A673 (cell line): Measurements from ENCODE around the gene ROMO1. TPM values are rescaled to one million over a fixed set of nuclear protein-coding genes. Genes with fewer than 3 reads are reported as not detected.
"Not testable (repeated sequence)": the region's sequence is repeated elsewhere in the genome, so short reads cannot be mapped to it uniquely, and the experiment has no call there.

Experiments
- BruUV-seq: library from RNA; stranded (reverse); fragments of 400-500 nt; replicated peaks from 2 replicates; lab custom pipeline; 2021; lab: Mats Ljungman, UMichigan
- CTCF ChIA-PET: fragments of 300-600 bp; sonication (Branson Sonifier 250); formaldehyde crosslinking; loops from one replicate; lab custom pipeline; 2022; ENCODE audit warnings: antibody characterized with exemption; lab: Charles Lee
- POLR2A ChIA-PET: fragments of 300-600 bp; sonication (Branson Sonifier 250); formaldehyde crosslinking; loops from one replicate; lab custom pipeline; 2022; ENCODE audit warnings: antibody characterized with exemption; ENCODE audit not compliant: low non-redundant PET; lab: Charles Lee
- DNase-seq: peaks from one replicate; pipeline ENCODE4 v3.0.0-alpha.2; 2015; ENCODE audit warnings: low spot score
- H3K27ac ChIP-seq: fragments of 200-600 bp; sonication (generic); 2 replicates; pipeline ENCODE4 v1.5.1; 2016; ENCODE audit warnings: mixed run types, low read depth, mild to moderate bottlenecking, mixed read lengths, antibody characterized with exemption, low read length; ENCODE audit not compliant: poor library complexity, severe bottlenecking
- H3K27me3 ChIP-seq: fragments of 200-600 bp; sonication (generic); replicated peaks from 2 replicates; pipeline ENCODE4 v1.6.1; 2017; ENCODE audit warnings: mixed run types, low read depth, mild to moderate bottlenecking, mixed read lengths, antibody characterized with exemption, low read length; ENCODE audit not compliant: insufficient read depth, poor library complexity
- H3K36me3 ChIP-seq: fragments of 200-600 bp; sonication (generic); 2 replicates; pipeline ENCODE4 v1.6.1; 2016; ENCODE audit warnings: mixed run types, mild to moderate bottlenecking, mixed read lengths, antibody characterized with exemption, low read length; ENCODE audit not compliant: insufficient read depth, poor library complexity, severe bottlenecking
- H3K4me1 ChIP-seq: fragments of 200-600 bp; sonication (generic); 2 replicates; pipeline ENCODE4 v1.6.1; 2017; ENCODE audit warnings: mixed run types, mild to moderate bottlenecking, mixed read lengths, antibody characterized with exemption, low read length; ENCODE audit not compliant: insufficient read depth, poor library complexity, severe bottlenecking
- H3K4me3 ChIP-seq: fragments of 200-600 bp; sonication (generic); 2 replicates; pipeline ENCODE4 v1.5.1; 2016; ENCODE audit warnings: low read depth, mixed run types, mild to moderate bottlenecking, mixed read lengths, low read length; ENCODE audit not compliant: poor library complexity, severe bottlenecking
- H3K9me3 ChIP-seq: fragments of 200-600 bp; sonication (generic); 2 replicates; pipeline ENCODE4 v1.6.1; 2016; ENCODE audit warnings: mixed run types, low read depth, mild to moderate bottlenecking, mixed read lengths, antibody characterized with exemption, low read length; ENCODE audit not compliant: poor library complexity, severe bottlenecking
- CTCF ChIP-seq: fragments of 300-800, 200-600 bp; sonication (generic); conservative IDR thresholded peaks from 2 replicates; pipeline ENCODE4 v1.5.1; 2017; ENCODE audit warnings: low read depth, mild to moderate bottlenecking, antibody characterized with exemption, low read length, moderate library complexity, mixed read lengths
- EZH2 ChIP-seq: fragments of 200-600 bp; sonication (generic); IDR thresholded peaks from 2 replicates; pipeline ENCODE4 v1.6.1; 2017; ENCODE audit warnings: borderline replicate concordance, low read depth, mild to moderate bottlenecking, mixed read lengths, antibody characterized with exemption, low read length; ENCODE audit not compliant: poor library complexity, severe bottlenecking
- intact Hi-C: fragments of 100-400 bp; cut with micrococcal nuclease; formaldehyde crosslinking; loops from one replicate; pipeline ENCODE4 v1.10.0; 2022; ENCODE audit not compliant: unreplicated experiment
- total RNA-seq: library from RNA; stranded (reverse); gene quantifications from 2 replicates; pipeline ENCODE4 v1.2.3, GENCODE V29; 2021

The ROMO1 gene
- total RNA-seq, 1 experiment from 2014 or later: 134 TPM

- BruUV-seq: no TSS peak
- intact Hi-C loops: no loop called here
- H3K4me3 ChIP-seq: no peak overlapping the region
- DNase-seq: no peak
- ChIA-PET CTCF (no interaction called here), POLR2A (interaction anchor here (0.8 kb wide), 1 partner anchor 21 kb away, joined by 4 read pairs; no protein-coding TSS in a partner anchor)
- H3K27me3 ChIP-seq: no peaks in the 10 kb centered on the region
- TF ChIP-seq CTCF (no peak), EZH2 (no peak)
- H3K9me3 ChIP-seq: no peaks in the 10 kb centered on the region
- H3K36me3 ChIP-seq: peaks cover 100% of the 10 kb centered on the region
- no peaks in the 10 kb centered on the region for H3K4me1 ChIP-seq
- no peak overlapping the region for H3K27ac ChIP-seq
Measured at GRCh38 chr20:35721219-35721618, 22.0 kb downstream of the ROMO1 start.

- Histone ChIP-seq H3K4me1 (no peaks in the 10 kb centered on the region), H3K36me3 (peaks cover 100% of the 10 kb centered on the region), H3K9me3 (no peaks in the 10 kb centered on the region), H3K27me3 (no peaks in the 10 kb centered on the region), H3K27ac (no peak overlapping the region), H3K4me3 (no peak overlapping the region)
- no peak for DNase-seq
- intact Hi-C loops: no loop called here
- POLR2A ChIA-PET: interaction anchor here (0.8 kb wide), 1 partner anchor 21 kb away, joined by 4 read pairs; no protein-coding TSS in a partner anchor
- CTCF ChIA-PET: interaction anchor here (0.7 kb wide), 1 partner anchor 242 kb away, joined by 6 read pairs; no protein-coding TSS in a partner anchor
- no peak for TF ChIP-seq CTCF
- no TSS peak for BruUV-seq
Measured at GRCh38 chr20:35721621-35722020, 22.4 kb downstream of the ROMO1 start.

GRCh38 chr20:35723275-35723639 is 24.1 kb downstream of the ROMO1 start:
- CTCF ChIA-PET, H3K9me3 ChIP-seq, H3K4me3 ChIP-seq, H3K27me3 ChIP-seq, DNase-seq, H3K4me1 ChIP-seq, BruUV-seq, POLR2A ChIA-PET, H3K27ac ChIP-seq: not testable (repeated sequence)
- peaks cover 100% of the 10 kb centered on the region for H3K36me3 ChIP-seq
- intact Hi-C loops: loop anchor here (1.0 kb wide), 1 partner anchor 8 kb away; no protein-coding TSS in a partner anchor

- CTCF ChIA-PET, DNase-seq, H3K4me3 ChIP-seq, BruUV-seq, H3K9me3 ChIP-seq, H3K27me3 ChIP-seq, H3K27ac ChIP-seq, POLR2A ChIA-PET, H3K4me1 ChIP-seq: not testable (repeated sequence)
- intact Hi-C loops: loop anchor here (1.0 kb wide), 1 partner anchor 8 kb away; no protein-coding TSS in a partner anchor
- H3K36me3 ChIP-seq: peaks cover 100% of the 10 kb centered on the region
Measured at GRCh38 chr20:35723652-35724320, 24.6 kb downstream of the ROMO1 start.
